ENCODE measurements around the gene BLM. TPM values are rescaled to one million over a fixed set of nuclear protein-coding genes. Genes with fewer than 3 reads are reported as not detected.

Gene BLM
- total and polyA plus RNA-seq, 10 of the 15 experiments (the other 5 are each of a cell fraction or from before 2014, with no cell fraction given), result 23.0 to 68.4 (median 43.9) TPM

GRCh38 chr15:90857337-90857736 lies 140.2 kb downstream of the BLM start (continued):
- TF ChIP-seq BCL3 (IDR thresholded peaks at IDR 0.05; ENCODE audit: borderline replicate concordance, insufficient read depth, low read depth, low read length, poor library complexity, severe bottlenecking) (no peak), POLR2AphosphoS2 (IDR thresholded peaks at IDR 0.05; ENCODE audit: low read depth, low read length) (no peak), IRF5 (IDR thresholded peaks at IDR 0.05; ENCODE audit: borderline replicate concordance) (no peak), TCF7 (IDR thresholded peaks at IDR 0.05; ENCODE audit: borderline replicate concordance) (no peak), EGR1 (IDR thresholded peaks at IDR 0.05; ENCODE audit: borderline replicate concordance in 1 of 2, low read depth in 2 of 2, low read length in 2 of 2) (no peak), BHLHE40 (IDR thresholded peaks at IDR 0.05; ENCODE audit: borderline replicate concordance in 1 of 2, low read depth in 2 of 2, low read length in 1 of 2) (no peak)

- RAD21 ChIA-PET (ENCODE audit: unreplicated experiment), result no interaction called here
- Histone ChIP-seq H3K9ac (ENCODE audit: control insufficient read depth, insufficient read depth, low read length) (no peak overlapping the region), H4K20me1 (ENCODE audit: control insufficient read depth, insufficient read depth) (no peaks in the 10 kb centered on the region), H3K4me3 (no peak overlapping the region), H3K4me1 (ENCODE audit: control insufficient read depth, insufficient read depth, low read length) (peaks cover 40% of the 10 kb centered on the region), H3K36me3 (ENCODE audit: control insufficient read depth in 2 of 2, insufficient read depth in 2 of 2, low read length in 1 of 2) (no peaks in the 10 kb centered on the region), H3K4me2 (ENCODE audit: control insufficient read depth, insufficient read depth) (no peak overlapping the region), H3K27ac (ENCODE audit: control insufficient read depth, insufficient read depth) (no peak overlapping the region), H2AFZ (ENCODE audit: control insufficient read depth, low read depth, low read length) (no peak overlapping the region), H3K27me3 (replicated peaks in 1 of 2; ENCODE audit: control insufficient read depth in 2 of 2, insufficient read depth in 2 of 2, low read length in 1 of 2) (no peaks in the 10 kb centered on the region), H3K9me3 (replicated peaks; ENCODE audit: control insufficient read depth, insufficient read depth, low read length) (no peaks in the 10 kb centered on the region), H3K79me2 (ENCODE audit: control insufficient read depth, insufficient read depth, low read length) (no peaks in the 10 kb centered on the region)
- WGBS (ENCODE audit: insufficient coverage, insufficient replicate concordance, low lambda C conversion rate, missing lambda C conversion rate), result 83% methylated on average over 8 of the region's 8 CpGs
- no TSS peak for BruUV-seq (replicated peaks)
- in situ Hi-C loops (cut with MboI) (no loop called here), intact Hi-C loops (cut with micrococcal nuclease; ENCODE audit: unreplicated experiment) (loop anchor here (10.0 kb wide), 1 partner anchor 77 kb away; the partner anchor contains the start of genes HDDC3 and UNC45A)
- DNase-seq (ENCODE audit: low read depth, low spot score) (no peak), ATAC-seq (no peak), FAIRE-seq (no peak)
- SMC1A ChIA-PET (ENCODE audit: uncharacterized antibody, unreplicated experiment), result interaction anchor here (1.3 to 1.4 kb wide), 2 partner anchors 13 to 27 kb away, joined by 3 to 4 read pairs; partner anchors contain the start of gene FES
- POLR2A ChIA-PET, result no interaction called here
- TF ChIP-seq KAT2A (conservative IDR thresholded peaks at IDR 0.05; ENCODE audit: control insufficient read depth, low read depth, low read length) (no peak), TCF3 (IDR thresholded peaks at IDR 0.05; ENCODE audit: borderline replicate concordance, insufficient read depth, low read depth, low read length) (no peak)
- CTCF ChIA-PET, result interaction anchor here (1.3 kb wide), 1 partner anchor 16 kb away, joined by 3 read pairs; no protein-coding TSS in a partner anchor
These were observed 140.8 kb downstream of the BLM start for GRCh38 chr15:90857883-90858443.

All from GM12878 (cell line).